HG03565 (cell line): Measurements from ENCODE around the gene TRPV4.
A peak's percentile ranks its signal among the peaks of the same experiment; 100 is the strongest.
"Not testable (repeated sequence)": the region's sequence is repeated elsewhere in the genome, so short reads cannot be mapped to it uniquely, and the experiment has no call there.

Experiments
- ATAC-seq: cut with Tn5 transposase; IDR thresholded peaks from one replicate; pipeline ENCODE4 v1.9.1; 2021; ENCODE audit warnings: mild to moderate bottlenecking, moderate library complexity; ENCODE audit not compliant: unreplicated experiment

Gene TRPV4

GRCh38 chr12:109833307-109834189 is at the start of gene TRPV4:
Gene TRPV4, minus strand, starts transcription at chr12:109833398. Its CDS starts 18,602 bp downstream, at chr12:109814796.
- ATAC-seq, result no peak

- ATAC-seq, result no peak
Measured at GRCh38 chr12:109881752-109882151, 48.6 kb upstream of the TRPV4 start.

GRCh38 chr12:109880938-109881337 is 47.7 kb upstream of the TRPV4 start:
- ATAC-seq, result no peak

DNA sequence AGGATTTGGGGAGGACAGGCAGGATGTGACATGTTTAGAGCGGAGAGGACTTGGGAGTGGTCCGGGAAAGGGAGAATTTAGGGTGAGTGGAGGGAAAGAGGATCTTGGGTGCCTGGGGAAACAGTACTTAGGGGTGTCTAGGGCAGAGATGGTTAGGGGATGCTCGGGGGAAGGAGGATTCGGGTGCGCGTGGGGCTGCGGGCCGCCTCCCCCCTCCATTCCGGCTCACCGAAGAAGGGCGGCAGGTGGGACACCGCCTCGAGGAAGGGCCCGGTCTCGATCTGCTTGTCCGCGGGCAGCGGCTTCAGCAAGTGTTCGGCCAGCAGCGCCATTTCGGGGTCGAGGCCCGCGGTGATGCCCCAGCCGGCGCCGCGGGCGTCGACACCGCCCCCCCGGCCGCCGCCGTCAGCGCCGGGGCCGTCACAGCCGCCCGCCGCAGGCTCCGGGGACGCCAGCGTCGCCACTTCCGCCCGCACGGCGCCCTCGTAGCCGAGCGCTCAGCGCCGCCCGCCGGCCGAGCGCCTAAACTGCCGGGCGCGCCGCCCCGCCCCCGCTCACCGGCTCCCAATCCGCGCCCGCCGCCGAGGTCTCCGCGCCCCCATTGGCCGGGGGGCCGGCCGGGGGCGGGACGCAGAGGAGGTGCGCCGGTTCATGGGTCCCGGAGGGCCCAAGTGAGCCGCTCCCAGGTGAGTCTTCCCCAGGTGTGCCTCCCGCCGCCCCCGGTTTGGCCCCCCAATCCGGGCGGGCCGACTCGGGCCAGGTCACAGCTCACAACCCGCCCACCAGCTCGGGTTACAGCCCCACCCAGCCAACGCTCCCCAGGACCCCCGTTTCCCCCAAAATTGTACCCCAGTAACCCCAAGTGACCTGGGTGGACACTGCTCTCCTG is 47.1 kb upstream of the TRPV4 start, which contains the start of gene GLTP:
Gene GLTP, minus strand, starts transcription at position 499 of the 889 bp plus-strand sequence. Its CDS starts 167 bp downstream, at position 332.
- peak; percentile 89 for ATAC-seq

- no peak for ATAC-seq
Measured at GRCh38 chr12:109879351-109880042, 46.3 kb upstream of the TRPV4 start.

DNA sequence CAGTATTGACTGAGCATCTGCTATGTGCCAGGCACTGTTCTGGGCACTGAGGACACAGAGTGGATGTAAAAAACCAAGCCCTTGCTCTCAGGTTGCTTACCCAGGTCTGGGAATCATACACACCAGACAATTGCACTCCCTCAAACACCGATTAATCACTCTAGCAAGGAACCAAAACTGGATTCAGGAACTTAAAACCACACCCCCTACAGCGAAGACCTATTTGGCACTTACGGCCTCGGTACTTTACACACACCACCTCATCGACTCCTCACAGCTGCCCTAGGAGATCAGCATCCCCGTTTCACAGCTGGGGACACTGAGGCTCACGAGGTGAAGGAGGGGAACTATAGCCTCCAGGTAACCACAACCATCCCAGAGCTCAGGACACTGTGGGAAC is 45.6 kb upstream of the TRPV4 start:
- no peak for ATAC-seq

GRCh38 chr12:109878247-109878625 is 45.0 kb upstream of the TRPV4 start:
- ATAC-seq, result no peak

GRCh38 chr12:109877504-109878246 is 44.5 kb upstream of the TRPV4 start:
- ATAC-seq, result no peak

DNA sequence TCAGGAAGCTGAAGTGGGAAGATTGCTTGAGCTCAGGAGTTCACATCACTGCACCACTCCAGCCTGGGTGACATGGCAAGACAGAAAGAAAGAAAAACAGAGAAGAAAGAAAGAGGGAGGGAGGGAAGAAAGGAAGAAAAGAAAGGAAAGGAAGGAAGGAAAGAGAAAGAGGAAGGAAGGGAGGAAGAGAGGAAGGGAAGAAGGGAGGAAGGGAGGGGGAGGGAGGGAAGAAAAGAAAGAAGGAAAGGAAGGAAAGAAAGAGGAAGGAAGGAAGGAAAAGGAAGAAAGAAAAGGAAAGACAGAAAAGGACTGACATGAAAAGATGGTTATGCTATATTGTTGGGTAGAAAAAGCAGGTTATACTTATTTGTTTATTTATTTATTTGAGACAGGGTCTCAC is 43.2 kb upstream of the TRPV4 start:
- no peak for ATAC-seq

GRCh38 chr12:109875572-109876131 is 42.5 kb upstream of the TRPV4 start:
- no peak for ATAC-seq

DNA sequence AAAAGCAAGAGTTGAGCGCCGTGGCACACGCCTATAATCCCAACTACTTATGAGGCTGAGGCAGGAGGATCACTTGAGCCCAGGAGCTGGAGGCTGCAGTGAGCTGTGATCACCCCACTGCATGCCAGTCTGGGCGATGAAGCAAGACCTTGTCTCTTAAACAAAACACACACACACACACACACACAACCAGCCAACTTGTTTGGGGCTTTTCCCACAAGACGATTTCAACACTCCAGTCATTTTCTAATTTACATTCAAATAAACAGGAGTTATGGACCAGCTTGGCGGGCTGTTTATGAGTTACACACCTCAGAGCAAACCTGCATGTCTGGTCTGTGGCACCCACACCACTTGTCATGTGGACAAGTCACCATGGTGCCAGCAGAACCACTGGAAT is 40.5 kb upstream of the TRPV4 start:
- ATAC-seq, result no peak

- no peak for ATAC-seq
Measured at GRCh38 chr12:109871668-109872314, 38.6 kb upstream of the TRPV4 start.

GRCh38 chr12:109870648-109871047 is 37.5 kb upstream of the TRPV4 start:
- ATAC-seq, result no peak

- ATAC-seq, result no peak
Measured at GRCh38 chr12:109868182-109869051, 35.2 kb upstream of the TRPV4 start.

DNA sequence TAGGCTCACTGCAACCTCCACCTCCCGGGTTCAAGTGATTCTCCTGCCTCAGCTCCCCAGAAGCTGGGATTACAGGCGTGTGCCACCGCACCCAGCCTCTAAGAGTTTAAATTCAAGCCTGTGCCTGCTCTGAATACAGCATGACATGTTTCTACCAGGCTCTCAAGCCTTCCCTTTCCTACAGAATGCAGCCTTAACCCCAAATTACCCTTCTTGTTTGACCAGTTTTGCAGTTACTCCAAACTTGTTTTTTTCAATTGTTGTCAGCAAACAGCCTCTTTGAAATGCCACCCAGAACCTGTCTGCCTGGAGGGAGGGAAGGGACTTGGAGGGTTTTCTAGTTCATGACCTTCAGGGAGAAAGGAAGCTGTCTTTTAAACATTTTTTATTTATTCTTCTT is 31.7 kb upstream of the TRPV4 start:
- no peak for ATAC-seq

DNA sequence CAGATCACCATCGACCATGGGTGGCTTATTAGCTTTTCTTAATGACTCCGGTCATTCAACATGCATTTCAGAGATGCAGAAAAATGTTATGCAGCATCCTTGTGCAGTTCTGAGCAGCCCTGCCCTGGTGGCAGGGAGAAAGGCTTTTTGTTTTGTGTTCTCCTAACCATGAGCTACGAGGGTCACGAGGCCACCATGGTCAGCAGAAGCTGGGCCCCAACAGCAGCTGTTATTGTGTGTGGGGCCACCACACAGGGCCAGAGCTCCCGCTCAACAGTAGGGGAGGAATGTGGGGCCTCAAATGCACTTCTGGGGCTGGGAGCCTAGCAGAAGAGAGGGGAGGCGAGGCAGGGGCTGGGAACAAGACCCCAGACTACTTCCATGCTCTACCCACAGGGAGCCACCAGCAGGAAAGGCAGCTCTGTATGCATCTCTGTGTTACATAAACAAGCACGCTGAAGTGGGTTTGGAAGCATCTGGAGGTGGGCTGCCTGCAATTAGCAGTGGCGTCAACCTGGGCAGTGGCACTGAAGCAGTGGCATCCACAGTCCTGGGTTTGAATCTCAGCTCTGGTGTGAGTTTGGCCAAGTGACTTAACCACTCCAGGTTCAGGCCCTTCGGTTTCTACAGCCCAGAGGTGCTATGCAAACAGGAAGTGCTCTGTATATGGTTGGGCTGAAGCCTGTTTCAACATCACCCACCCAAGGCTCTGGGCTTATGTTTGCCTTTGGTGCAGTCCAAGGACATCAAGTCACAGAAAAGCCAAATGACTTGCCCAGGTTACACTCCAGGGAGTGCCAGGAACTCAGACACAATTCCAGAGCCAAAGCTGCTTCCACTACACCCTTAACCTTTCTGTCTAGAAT is 30.9 kb upstream of the TRPV4 start:
- ATAC-seq, result no peak

GRCh38 chr12:109862491-109862890 is 29.3 kb upstream of the TRPV4 start:
- not testable (repeated sequence) for ATAC-seq
